Loucy (cell line): Measurements from ENCODE around the gene INSR.

Experiments
- H2AFZ ChIP-seq: fragments of 200-600 bp; sonication (generic); 2 replicates; pipeline ENCODE4 v1.6.0; 2016; ENCODE audit warnings: antibody characterized with exemption, mild to moderate bottlenecking, low read length, moderate library complexity
- H3F3A ChIP-seq: fragments of 200-600 bp; 2 replicates; pipeline ENCODE4 v1.6.0; 2016; ENCODE audit warnings: antibody characterized with exemption, low read depth, mild to moderate bottlenecking
- H3K27me3 ChIP-seq: fragments of 200-600 bp; sonication (generic); 2 replicates; pipeline ENCODE4 v1.6.1; 2014; ENCODE audit warnings: low read length, mild to moderate bottlenecking; ENCODE audit not compliant: insufficient read depth, poor library complexity, severe bottlenecking
- H3K36me3 ChIP-seq: fragments of 200-600 bp; sonication (generic); 2 replicates; pipeline ENCODE4 v1.6.1; 2016; ENCODE audit warnings: low read length; ENCODE audit not compliant: insufficient read depth
- H3K4me1 ChIP-seq: fragments of 200-600 bp; sonication (generic); 2 replicates; pipeline ENCODE4 v1.5.1; 2014; ENCODE audit warnings: low read length, mild to moderate bottlenecking; ENCODE audit not compliant: insufficient read depth, poor library complexity, severe bottlenecking
- H3K4me2 ChIP-seq: fragments of 200-600 bp; sonication (generic); 2 replicates; pipeline ENCODE4 v1.6.0; 2014; ENCODE audit warnings: antibody characterized with exemption, low read length, low read depth, mild to moderate bottlenecking; ENCODE audit not compliant: poor library complexity, severe bottlenecking
- H3K4me3 ChIP-seq: fragments of 200-600 bp; sonication (generic); 2 replicates; pipeline ENCODE4 v1.5.1; 2014; ENCODE audit warnings: low read length, mild to moderate bottlenecking, mixed read lengths; ENCODE audit not compliant: poor library complexity, severe bottlenecking
- H3K79me2 ChIP-seq: fragments of 200-600 bp; sonication (generic); 2 replicates; pipeline ENCODE4 v1.6.1; 2014; ENCODE audit warnings: low read length; ENCODE audit not compliant: insufficient read depth
- H3K9ac ChIP-seq: fragments of 200-600 bp; sonication (generic); 2 replicates; pipeline ENCODE4 v1.6.0; 2014; ENCODE audit warnings: mild to moderate bottlenecking, low read depth, low read length, moderate library complexity; ENCODE audit not compliant: poor library complexity, severe bottlenecking
- H3K9me2 ChIP-seq: fragments of 200-600 bp; sonication (generic); replicated peaks from 2 replicates; pipeline ENCODE4 v1.6.1; 2016; ENCODE audit warnings: low read depth, low read length, mixed read lengths
- H3K9me3 ChIP-seq: fragments of 200-600 bp; sonication (generic); 2 replicates; pipeline ENCODE4 v1.6.1; 2014; ENCODE audit warnings: mild to moderate bottlenecking, antibody characterized with exemption, low read length, low read depth; ENCODE audit not compliant: insufficient read depth
- H4K20me1 ChIP-seq: fragments of 200-600 bp; sonication (generic); 2 replicates; pipeline ENCODE4 v1.6.0; 2014; ENCODE audit warnings: antibody characterized with exemption, low read length, mild to moderate bottlenecking; ENCODE audit not compliant: insufficient read depth, poor library complexity, severe bottlenecking
- EZH2phosphoT487 ChIP-seq: fragments of 200-600 bp; IDR thresholded peaks from 2 replicates; pipeline ENCODE4 v1.6.1; 2018; ENCODE audit warnings: antibody characterized with exemption, mild to moderate bottlenecking, moderate library complexity, borderline replicate concordance
- TF ChIP-seq, protein P1 (sequence below): fragments of 200-600 bp; sonication (generic); conservative IDR thresholded peaks from 2 replicates; pipeline ENCODE4 v1.5.1; 2014; ENCODE audit warnings: mild to moderate bottlenecking, antibody characterized with exemption, low read length

Gene INSR

DNA sequence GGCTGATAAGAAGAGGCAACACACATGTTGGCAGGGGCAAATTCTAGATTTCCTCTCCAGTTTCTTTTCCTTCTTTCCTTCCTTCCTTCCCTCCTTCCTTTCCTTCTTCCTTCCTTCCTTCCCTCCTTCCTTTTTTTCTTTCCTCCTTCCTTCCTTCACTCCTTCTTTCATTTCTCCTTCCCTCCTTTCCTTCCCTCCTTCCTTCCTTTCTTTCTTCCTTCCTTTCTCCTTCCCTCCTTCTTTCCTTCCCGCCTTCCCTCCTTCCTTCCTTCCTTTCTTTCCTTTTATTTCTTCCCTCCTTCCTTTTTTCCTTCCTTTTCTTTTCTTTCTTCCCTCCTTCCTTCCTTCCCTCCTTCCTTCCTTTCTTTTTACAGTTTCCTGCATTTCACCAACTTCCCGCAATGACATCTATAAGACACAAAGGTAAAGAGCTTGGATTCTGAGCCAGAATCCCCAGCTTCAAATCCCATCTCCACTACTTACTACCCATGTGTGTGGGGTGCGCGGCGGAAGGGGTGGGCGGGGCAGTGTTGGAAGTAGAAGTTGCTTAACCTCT lies 35.3 kb downstream of the INSR start:
- no peak overlapping the region for H2AFZ ChIP-seq
- H3K79me2 ChIP-seq = peaks cover 15% of the 10 kb centered on the region; the same call in 1 of the 2 replicates
- no peaks in the 10 kb centered on the region for H3K27me3 ChIP-seq
- H3K4me3 ChIP-seq = no peak overlapping the region
- no peaks in the 10 kb centered on the region for H3K4me1 ChIP-seq
- no peak overlapping the region for H3K4me2 ChIP-seq
- H3K9ac ChIP-seq = no peak overlapping the region
- H3K9me2 ChIP-seq = no peaks in the 10 kb centered on the region
- no peaks in the 10 kb centered on the region for H4K20me1 ChIP-seq
- H3F3A ChIP-seq = no peaks in the 10 kb centered on the region
- TF ChIP-seq EZH2phosphoT487 = no peak
- TF ChIP-seq, protein P1, sequence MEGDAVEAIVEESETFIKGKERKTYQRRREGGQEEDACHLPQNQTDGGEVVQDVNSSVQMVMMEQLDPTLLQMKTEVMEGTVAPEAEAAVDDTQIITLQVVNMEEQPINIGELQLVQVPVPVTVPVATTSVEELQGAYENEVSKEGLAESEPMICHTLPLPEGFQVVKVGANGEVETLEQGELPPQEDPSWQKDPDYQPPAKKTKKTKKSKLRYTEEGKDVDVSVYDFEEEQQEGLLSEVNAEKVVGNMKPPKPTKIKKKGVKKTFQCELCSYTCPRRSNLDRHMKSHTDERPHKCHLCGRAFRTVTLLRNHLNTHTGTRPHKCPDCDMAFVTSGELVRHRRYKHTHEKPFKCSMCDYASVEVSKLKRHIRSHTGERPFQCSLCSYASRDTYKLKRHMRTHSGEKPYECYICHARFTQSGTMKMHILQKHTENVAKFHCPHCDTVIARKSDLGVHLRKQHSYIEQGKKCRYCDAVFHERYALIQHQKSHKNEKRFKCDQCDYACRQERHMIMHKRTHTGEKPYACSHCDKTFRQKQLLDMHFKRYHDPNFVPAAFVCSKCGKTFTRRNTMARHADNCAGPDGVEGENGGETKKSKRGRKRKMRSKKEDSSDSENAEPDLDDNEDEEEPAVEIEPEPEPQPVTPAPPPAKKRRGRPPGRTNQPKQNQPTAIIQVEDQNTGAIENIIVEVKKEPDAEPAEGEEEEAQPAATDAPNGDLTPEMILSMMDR = no peak
- H3K9me3 ChIP-seq = no peaks in the 10 kb centered on the region
- H3K36me3 ChIP-seq = no peaks in the 10 kb centered on the region

DNA sequence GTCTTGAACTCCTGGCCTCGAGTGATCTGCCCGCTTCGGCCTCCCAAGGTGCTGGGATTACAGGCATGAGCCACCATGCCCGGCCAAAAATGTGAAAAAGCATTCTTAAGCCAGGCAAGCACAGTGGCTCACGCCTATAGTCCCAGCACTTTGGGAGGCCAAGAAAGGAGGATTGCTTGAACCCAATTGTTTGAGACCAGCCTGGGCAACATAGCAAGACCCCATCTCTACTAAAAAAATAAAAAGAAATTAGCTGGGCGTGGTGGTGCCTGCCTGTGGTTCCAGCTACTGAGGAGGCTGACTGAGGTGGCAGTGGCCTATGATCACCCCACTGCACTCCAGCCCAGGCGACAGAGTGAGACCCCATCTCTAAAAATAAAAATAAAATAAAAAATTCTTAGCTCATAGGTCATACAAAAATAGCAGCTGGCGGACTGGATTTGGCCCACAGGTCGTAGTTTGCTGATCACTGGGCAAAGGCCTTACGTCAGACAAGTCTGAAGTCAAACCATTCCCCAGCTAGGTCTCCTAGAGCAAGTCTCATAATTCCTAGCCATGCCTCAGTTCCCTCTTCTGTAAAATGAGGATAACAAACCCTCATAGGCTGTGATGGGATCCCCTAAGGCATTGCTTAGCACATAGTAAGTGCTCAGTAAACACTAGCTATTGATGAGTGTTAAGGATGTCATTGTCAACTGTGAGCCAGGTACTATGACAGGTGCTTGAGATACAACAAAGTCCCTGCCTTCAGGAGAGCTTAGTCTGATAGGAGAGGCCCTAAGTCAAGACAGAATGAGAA lies 36.0 kb downstream of the INSR start:
- Histone ChIP-seq H3K36me3 (no peaks in the 10 kb centered on the region), H3K4me2 (no peak overlapping the region), H3K27me3 (no peaks in the 10 kb centered on the region), H3F3A (no peaks in the 10 kb centered on the region), H3K9me2 (no peaks in the 10 kb centered on the region), H2AFZ (no peak overlapping the region), H4K20me1 (no peaks in the 10 kb centered on the region), H3K9me3 (no peaks in the 10 kb centered on the region), H3K4me1 (no peaks in the 10 kb centered on the region), H3K4me3 (no peak overlapping the region), H3K79me2 (peaks cover 15% of the 10 kb centered on the region; the same call in 1 of the 2 replicates), H3K9ac (no peak overlapping the region)
- TF ChIP-seq EZH2phosphoT487 = no peak
- TF ChIP-seq, protein P1 = no peak

DNA sequence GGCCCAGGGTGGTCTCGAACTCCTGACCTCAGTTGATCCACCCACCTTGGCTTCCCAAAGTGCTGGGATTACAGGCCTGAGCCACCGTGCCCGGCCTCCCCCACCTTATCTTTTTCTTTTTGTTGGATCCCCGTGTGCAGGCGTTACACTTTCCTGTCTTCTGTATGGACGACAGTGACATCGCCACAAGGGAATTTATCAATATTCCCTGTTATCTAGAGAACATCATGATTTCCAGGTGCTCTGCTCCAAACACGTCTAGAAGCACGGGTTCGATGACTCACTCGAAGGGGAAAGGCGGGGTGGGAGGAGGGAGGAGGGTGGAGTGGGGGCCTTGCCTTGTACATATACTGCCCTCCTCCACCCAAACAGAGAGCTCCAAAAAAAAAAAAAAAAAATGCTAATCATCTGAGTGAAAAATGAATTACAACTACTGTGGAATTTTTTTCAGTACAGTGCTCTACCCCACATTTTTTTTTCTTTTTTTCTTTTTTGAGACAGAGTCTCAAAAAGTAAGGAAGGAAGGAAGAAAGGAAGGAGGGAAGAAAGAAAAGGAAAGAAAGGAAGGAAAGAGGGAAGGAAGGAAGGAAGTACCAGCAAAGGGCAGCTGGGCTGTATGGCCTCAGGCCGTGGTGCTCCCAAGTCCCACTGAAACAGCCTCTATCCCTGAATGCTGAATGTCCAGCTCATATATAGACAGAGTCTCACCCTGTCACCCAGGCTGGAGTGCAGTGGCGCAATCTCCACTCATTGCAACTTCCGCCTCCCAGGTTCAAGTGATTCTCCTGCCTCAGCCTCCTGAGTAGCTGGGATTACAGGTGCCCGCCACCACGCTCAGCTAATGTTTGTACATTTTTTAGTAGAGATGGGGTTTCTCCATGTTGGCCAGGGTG lies 36.8 kb downstream of the INSR start:
- no peak for TF ChIP-seq EZH2phosphoT487
- TF ChIP-seq, protein P1 = no peak

More for the DNA sequence above, 36.8 kb downstream of the INSR start:
- H2AFZ ChIP-seq = no peak overlapping the region
- no peaks in the 10 kb centered on the region for H3K9me3 ChIP-seq
- no peaks in the 10 kb centered on the region for H3K9me2 ChIP-seq
- no peaks in the 10 kb centered on the region for H3K27me3 ChIP-seq
- no peaks in the 10 kb centered on the region for H3K36me3 ChIP-seq
- H3K4me2 ChIP-seq = no peak overlapping the region
- H3K4me3 ChIP-seq = no peak overlapping the region
- H3F3A ChIP-seq = no peaks in the 10 kb centered on the region
- H3K9ac ChIP-seq = no peak overlapping the region
- H3K4me1 ChIP-seq = no peaks in the 10 kb centered on the region
- H4K20me1 ChIP-seq = no peaks in the 10 kb centered on the region
- H3K79me2 ChIP-seq = peaks cover 12% of the 10 kb centered on the region; the same call in 1 of the 2 replicates
